NOMO-1 treated with DMSO at 0.1 percent for 48 hours (cell line): ENCODE results near the gene TRIM67.

Source experiments
- DNase-seq: peaks from one replicate; lab custom pipeline; 2025; ENCODE audit not compliant: unreplicated experiment; lab: John Stamatoyannopoulos, UW

TRIM67 gene

GRCh38 chr1:231232870-231233734 is 71.2 kb downstream of the TRIM67 start:
- DNase-seq = no peak

GRCh38 chr1:231233735-231234417 is 72.0 kb downstream of the TRIM67 start:
- no peak for DNase-seq

GRCh38 chr1:231234506-231234905 is 72.6 kb downstream of the TRIM67 start:
- DNase-seq = no peak

GRCh38 chr1:231235526-231236207 is 73.8 kb downstream of the TRIM67 start:
- no peak for DNase-seq

- no peak for DNase-seq
Measured at GRCh38 chr1:231236208-231236591, 74.3 kb downstream of the TRIM67 start.

GRCh38 chr1:231236938-231237337 is 75.1 kb downstream of the TRIM67 start:
- DNase-seq = no peak

GRCh38 chr1:231238298-231238697 is 76.4 kb downstream of the TRIM67 start:
- no peak for DNase-seq

GRCh38 chr1:231240531-231240882 is 78.6 kb downstream of the TRIM67 start:
- no peak for DNase-seq

- DNase-seq = peak; percentile 75
Measured at GRCh38 chr1:231240883-231241735, 79.3 kb downstream of the TRIM67 start, which contains the start of gene GNPAT. Gene GNPAT, plus strand, starts transcription at chr1:231241212. Its CDS starts 167 bp downstream, at chr1:231241379.

GRCh38 chr1:231241750-231242149 is 79.9 kb downstream of the TRIM67 start:
- DNase-seq = no peak

GRCh38 chr1:231242516-231243198 is 80.8 kb downstream of the TRIM67 start:
- peak; percentile 31 for DNase-seq

- no peak for DNase-seq
Measured at GRCh38 chr1:231248778-231249177, 86.9 kb downstream of the TRIM67 start.

- DNase-seq = no peak
Measured at GRCh38 chr1:231252336-231252735, 90.5 kb downstream of the TRIM67 start.

- no peak for DNase-seq
Measured at GRCh38 chr1:231260351-231260750, 98.5 kb downstream of the TRIM67 start.

GRCh38 chr1:231264642-231265041 is 102.8 kb downstream of the TRIM67 start:
- DNase-seq = no peak

- DNase-seq = no peak
Measured at GRCh38 chr1:231265379-231265778, 103.5 kb downstream of the TRIM67 start.

- DNase-seq = no peak
Measured at GRCh38 chr1:231266811-231267322, 105.0 kb downstream of the TRIM67 start.
